HepG2 (cell line): Measurements from ENCODE around the gene CAD. TPM values are rescaled to one million over a fixed set of nuclear protein-coding genes. Genes with fewer than 3 reads are reported as not detected.
A peak's percentile ranks its signal among the peaks of the same experiment; 100 is the strongest.

Source experiments
- ATAC-seq: fragments of 200-7000 bp; cut with Tn5 transposase; 3 replicates; pipeline ENCODE4 v1.9.1; 2020; ENCODE audit warnings: mild to moderate bottlenecking, moderate library complexity
- BruUV-seq: library from RNA; stranded (reverse); fragments of 400-500 nt; replicated peaks from 2 replicates; lab custom pipeline; 2021; lab: Mats Ljungman, UMichigan
- CTCF ChIA-PET: fragments of 300-600 bp; formaldehyde crosslinking; extraction: SDS; loops from one replicate; lab custom pipeline; 2021; ENCODE audit warnings: low total read pairs, inconsistent platforms, low intra/inter-chr PET ratio; lab: Yijun Ruan, JAX
- POLR2A ChIA-PET: fragments of 350-600 bp; sonication (Branson Sonifier 250); formaldehyde crosslinking; loops from one replicate; lab custom pipeline; 2020; ENCODE audit warnings: antibody characterized with exemption, inconsistent platforms; lab: Yijun Ruan, JAX
- DNase-seq: peaks from one replicate; pipeline ENCODE4 v3.0.0-alpha.2; 2015; ENCODE audit warnings: low spot score
- FAIRE-seq: peaks from 3 replicates; lab custom pipeline; 2011; peaks lifted over from hg19 to GRCh38; lab: Jason Lieb, UNC
- H2AFZ ChIP-seq: one replicate; pipeline ENCODE4 v1.6.1; 2011; ENCODE audit warnings: low read length, inconsistent platforms
- H3K27ac ChIP-seq: fragments of 300-600 bp; 3 replicates; pipeline ENCODE4 v1.8.0; 2011; ENCODE audit warnings: mixed run types, mild to moderate bottlenecking, mixed read lengths, low read length, inconsistent platforms; ENCODE audit not compliant: insufficient read depth; ENCODE audit errors: extremely low read length
- H3K27me3 ChIP-seq, 2 experiments: fragments of 200-600 bp in 1 of 2; 2 replicates in 1 of 2; 3 replicates in 1 of 2; pipeline versions ENCODE4 v1.6.0 to v1.8.0; 2011; ENCODE audit warnings: low read length in 2 of 2, mild to moderate bottlenecking in 2 of 2, moderate library complexity in 2 of 2, inconsistent platforms in 1 of 2; ENCODE audit not compliant: insufficient read depth in 2 of 2, control insufficient read depth in 1 of 2
- H3K36me3 ChIP-seq, 2 experiments: fragments of 200-600 bp in 1 of 2; replicated peaks in 1 of 2; 2 replicates in 1 of 2; 3 replicates in 1 of 2; pipeline versions ENCODE4 v1.5.1 to v1.8.0; 2011; ENCODE audit warnings: low read length in 2 of 2, inconsistent platforms in 1 of 2; ENCODE audit not compliant: insufficient read depth in 2 of 2, control insufficient read depth in 1 of 2
- H3K4me1 ChIP-seq: 2 replicates; pipeline ENCODE4 v1.5.1; 2012; ENCODE audit warnings: low read length, inconsistent platforms; ENCODE audit not compliant: insufficient read depth
- H3K4me2 ChIP-seq: 2 replicates; pipeline ENCODE4 v1.6.0; 2011; ENCODE audit warnings: low read depth, low read length, inconsistent platforms
- H3K4me3 ChIP-seq, 3 experiments: fragments of 200-600 bp in 1 of 3; sonication (generic), shearing (Covaris generic) in 1 of 3; replicated peaks in 1 of 3; 2 replicates each; pipeline ENCODE4 v1.5.1; 2011 to 2016; ENCODE audit warnings: low read length in 3 of 3, inconsistent platforms in 2 of 3, low read depth in 2 of 3, mild to moderate bottlenecking in 2 of 3, control low read depth in 1 of 3, mixed read lengths in 1 of 3; ENCODE audit not compliant: insufficient read depth in 1 of 3
- H3K79me2 ChIP-seq: one replicate; pipeline ENCODE4 v1.6.1; 2011; ENCODE audit warnings: low read length, inconsistent platforms; ENCODE audit not compliant: insufficient read depth
- H3K9ac ChIP-seq: 2 replicates; pipeline ENCODE4 v1.6.0; 2011; ENCODE audit warnings: mild to moderate bottlenecking, low read depth, low read length, inconsistent platforms; ENCODE audit not compliant: insufficient read depth
- H3K9me3 ChIP-seq: 2 replicates; pipeline ENCODE4 v1.5.1; 2012; ENCODE audit warnings: mild to moderate bottlenecking, low read length
- H4K20me1 ChIP-seq: 2 replicates; pipeline ENCODE4 v1.6.0; 2011; ENCODE audit warnings: inconsistent platforms, mild to moderate bottlenecking, low read length, moderate library complexity; ENCODE audit not compliant: insufficient read depth
- AGO2 ChIP-seq: fragments of 200-400 bp; formaldehyde crosslinking; optimal IDR thresholded peaks from 2 replicates; pipeline ENCODE3; 2017; ENCODE audit warnings: mild to moderate bottlenecking, low read depth, low read length, moderate library complexity
- FOXK1 ChIP-seq: sonication (generic); formaldehyde crosslinking; IDR thresholded peaks from 2 replicates; pipeline ENCODE4 v1.4.0; 2020; ENCODE audit warnings: low read depth, missing genetic modification reagents, borderline replicate concordance
- POLR2G ChIP-seq: fragments of 200-400 bp; formaldehyde crosslinking; IDR thresholded peaks from 2 replicates; pipeline ENCODE4 v1.6.1; 2018; ENCODE audit warnings: mild to moderate bottlenecking, low read depth, low read length, moderate library complexity
- RBFOX2 ChIP-seq: fragments of 200-400 bp; formaldehyde crosslinking; IDR thresholded peaks from 2 replicates; pipeline ENCODE4 v1.6.1; 2017; ENCODE audit warnings: low read depth, mild to moderate bottlenecking, low read length
- ZBTB33 ChIP-seq: sonication (generic); formaldehyde crosslinking; IDR thresholded peaks from 2 replicates; pipeline ENCODE4 v1.4.0; 2020; ENCODE audit warnings: missing genetic modification reagents
- WGBS: methylation state at CpG from one replicate; pipeline ENCODE4 v1.1.6; 2017; ENCODE audit warnings: low lambda C conversion rate; 5-methylcytosine and 5-hydroxymethylcytosine counted together
- in situ Hi-C: cut with HindIII; loops from 2 replicates; pipeline ENCODE4 v1.10.0; 2017; ENCODE audit warnings: low pct_unique_long_range_greater_than_20kb; ENCODE audit not compliant: extremely low pct_ligation_motif_present
- intact Hi-C: fragments of 100-400 bp; cut with micrococcal nuclease; formaldehyde crosslinking; loops from one replicate; pipeline ENCODE4 v1.10.0; 2022; ENCODE audit not compliant: unreplicated experiment
- polyA plus RNA-seq, 8 experiments: library from polyadenylated mRNA; depleted of rRNA in 3 of 8; stranded (reverse) in 7 of 8; unstranded in 1 of 8; fragments of >200 nt; fragmentation: Illumina TruSeq in 4 of 8; extraction: Trizol in 4 of 8; gene quantifications; 2 replicates each; pipeline versions ENCODE4 v1.2.1 to v1.2.3, GENCODE V29; 2011 to 2016; ENCODE audit warnings: low read depth in 4 of 8, missing spikeins in 1 of 8, mixed read lengths in 1 of 8; ENCODE audit not compliant: insufficient read depth in 1 of 8
- total RNA-seq, 5 experiments: library from RNA; depleted of rRNA; stranded (reverse); fragments of >200 nt; fragmentation: Illumina TruSeq; extraction: Trizol; gene quantifications; 2 replicates each; pipeline ENCODE4 v1.2.3, GENCODE V29; 2016; ENCODE audit warnings: low read depth in 1 of 5
- TF ChIP-seq, protein P1 (sequence below): sonication (generic); formaldehyde crosslinking; IDR thresholded peaks from 2 replicates; pipeline ENCODE4 v1.8.1; 2023; ENCODE audit warnings: mild to moderate bottlenecking, moderate library complexity, missing genetic modification reagents

The CAD gene
- total and polyA plus RNA-seq, 2 of the 13 experiments (the other 11 are each of a cell fraction or from before 2014, with no cell fraction given), result 21.7 to 37.0 TPM

- Histone ChIP-seq H3K79me2 (peaks cover 18% of the 10 kb centered on the region), H3K9ac (no peak overlapping the region), H3K4me3 (no peak overlapping the region), H3K4me2 (no peak overlapping the region), H3K27ac (no peak overlapping the region), H3K9me3 (no peaks in the 10 kb centered on the region), H3K36me3 (peaks cover 63 to 93% of the 10 kb centered on the region in 2 experiments), H3K27me3 (no peaks in the 10 kb centered on the region), H2AFZ (no peak overlapping the region), H4K20me1 (no peaks in the 10 kb centered on the region), H3K4me1 (peaks cover 33% of the 10 kb centered on the region)
- BruUV-seq, result no TSS peak
- intact Hi-C loops, result no loop called here
- CTCF ChIA-PET, result no interaction called here
- FAIRE-seq, result no peak
- ATAC-seq, result no peak
- in situ Hi-C loops, result no loop called here
- 97% methylated on average over 8 of the region's 8 CpGs for WGBS
- TF ChIP-seq FOXK1 (no peak), POLR2G (0 out of 2 replicates have a peak, but pooled peaks have one; percentile 2)
- TF ChIP-seq, protein P1, sequence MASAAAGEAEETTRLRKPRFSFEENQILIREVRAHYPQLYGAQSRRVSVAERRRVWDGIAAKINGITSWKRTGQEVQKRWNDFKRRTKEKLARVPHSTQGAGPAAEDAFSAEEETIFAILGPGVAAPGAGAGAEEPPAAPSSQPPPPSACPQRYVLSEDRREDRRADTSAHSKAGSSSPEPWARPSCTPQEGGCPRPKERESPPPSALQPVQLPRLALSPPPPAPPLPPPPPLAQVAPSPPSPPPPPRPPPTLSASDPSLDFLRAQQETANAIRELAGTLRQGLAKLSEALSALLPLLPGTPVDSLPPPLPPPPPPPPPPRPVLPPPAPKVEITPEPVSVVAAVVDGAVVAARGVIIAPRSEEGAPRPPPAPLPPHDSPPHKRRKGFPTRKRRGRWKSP (CRISPR knock-in tag), result no peak
- DNase-seq, result no peak
- POLR2A ChIA-PET, result no interaction called here
These were observed 12.6 kb upstream of the CAD start for GRCh38 chr2:27204566-27204965.

DNA sequence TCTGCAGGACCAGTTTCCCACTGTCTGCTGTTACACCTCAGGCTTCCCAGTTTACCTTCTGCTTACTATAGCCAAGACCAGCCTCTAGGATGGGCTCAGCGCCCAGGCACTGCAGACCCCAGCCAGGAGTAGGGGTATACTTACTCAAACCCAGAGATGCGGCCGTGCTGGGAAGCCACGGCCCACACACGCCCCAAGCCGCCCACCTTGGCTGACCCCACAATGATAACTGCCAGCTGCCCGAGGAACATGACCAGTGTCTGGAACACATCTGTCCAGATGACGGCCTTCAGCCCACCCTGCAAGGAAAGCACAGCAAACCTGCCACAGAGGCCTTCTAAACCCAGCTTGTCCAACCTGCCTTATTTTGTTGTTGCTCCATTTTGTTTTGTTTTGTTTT lies 12.0 kb upstream of the CAD start:
- DNase-seq (no peak), FAIRE-seq (no peak), ATAC-seq (no peak)
- Histone ChIP-seq H3K4me2 (no peak overlapping the region), H3K36me3 (peaks cover 61 to 89% of the 10 kb centered on the region in 2 experiments), H3K27me3 (no peaks in the 10 kb centered on the region), H3K4me1 (peaks cover 39% of the 10 kb centered on the region), H2AFZ (no peak overlapping the region), H3K9ac (no peak overlapping the region), H4K20me1 (no peaks in the 10 kb centered on the region), H3K79me2 (peaks cover 24% of the 10 kb centered on the region), H3K27ac (no peak overlapping the region), H3K9me3 (no peaks in the 10 kb centered on the region), H3K4me3 (no peak overlapping the region)
- TF ChIP-seq AGO2 (peak; percentile 42), RBFOX2 (0 out of 2 replicates have a peak, but pooled peaks have one; percentile 19), ZBTB33 (CRISPR knock-in tag) (no peak)
- 96% methylated on average over 8 of the region's 8 CpGs for WGBS
- POLR2A ChIA-PET, result no interaction called here
- CTCF ChIA-PET, result no interaction called here
- in situ Hi-C loops, result no loop called here
- intact Hi-C loops, result no loop called here
- BruUV-seq, result no TSS peak
